Mucosa of rectum (tissue), 2 donors: ENCODE results near the gene NCKIPSD.
A peak's percentile ranks its signal among the peaks of the same experiment; 100 is the strongest.

ENCODE experiments used
- H3K27ac ChIP-seq, 2 donors: one replicate each; pipeline ENCODE4 v1.7.0; 2013; ENCODE audit warnings: inconsistent platforms in 2 of 2, low read depth in 2 of 2, low read length in 2 of 2
- H3K27me3 ChIP-seq, 2 donors: one replicate each; pipeline ENCODE4 v1.7.0; 2013; ENCODE audit warnings: low read length in 2 of 2; ENCODE audit not compliant: control insufficient read depth in 2 of 2, insufficient read depth in 2 of 2
- H3K36me3 ChIP-seq, 2 donors: one replicate each; pipeline ENCODE4 v1.7.0; 2013; ENCODE audit warnings: low read length in 2 of 2; ENCODE audit not compliant: control insufficient read depth in 2 of 2, insufficient read depth in 2 of 2
- H3K4me1 ChIP-seq, 2 donors: one replicate each; pipeline ENCODE4 v1.7.0; 2013; ENCODE audit warnings: low read length in 2 of 2, mild to moderate bottlenecking in 1 of 2; ENCODE audit not compliant: control insufficient read depth in 2 of 2, insufficient read depth in 2 of 2
- H3K4me3 ChIP-seq, 2 donors: one replicate each; pipeline ENCODE4 v1.7.0; 2013; ENCODE audit warnings: low read length in 2 of 2
- H3K9ac ChIP-seq, 2 donors: one replicate each; pipeline ENCODE4 v1.7.0; 2013; ENCODE audit warnings: low read length in 2 of 2, low read depth in 1 of 2, mild to moderate bottlenecking in 1 of 2
- H3K9me3 ChIP-seq, 2 donors: one replicate each; pipeline ENCODE4 v1.7.0; 2013; ENCODE audit warnings: low read length in 2 of 2; ENCODE audit not compliant: control insufficient read depth in 2 of 2
- donor health status: healthy.
- donor health status: Normal muscosa, but diverticular disease.

The NCKIPSD gene

GRCh38 chr3:48635222-48636021 lies 50.3 kb downstream of the NCKIPSD start, which contains the start of gene SLC26A6:
Gene SLC26A6 (minus strand): TSS chr3:48635461. CDS start chr3:48635393, 68 bp downstream.
- Histone ChIP-seq H3K9ac (peak within 1 kb of the TSS; percentile 75 to 79), H3K36me3 (peaks cover 26 to 30% of the 10 kb centered on the region in 2 donors), H3K4me1 (peaks cover 17 to 19% of the 10 kb centered on the region in 2 donors), H3K27me3 (no peaks in the 10 kb centered on the region), H3K9me3 (no peaks in the 10 kb centered on the region), H3K27ac (peak within 1 kb of the TSS; percentile 81 to 82), H3K4me3 (peak within 1 kb of the TSS; percentile 68 to 84)

- no peaks in the 10 kb centered on the region for H3K9me3 ChIP-seq
- no peaks in the 10 kb centered on the region for H3K27me3 ChIP-seq
Measured at GRCh38 chr3:48634661-48635221, 51.0 kb downstream of the NCKIPSD start.

GRCh38 chr3:48633743-48634142 lies 52.0 kb downstream of the NCKIPSD start:
- no peak overlapping the region for H3K27ac ChIP-seq
- H3K27me3 ChIP-seq = no peaks in the 10 kb centered on the region
- peak overlapping the region; percentile 75 to 79 for H3K9ac ChIP-seq
- peak overlapping the region; percentile 68 to 84 for H3K4me3 ChIP-seq
- H3K4me1 ChIP-seq = peaks cover 17 to 19% of the 10 kb centered on the region in 2 donors
- H3K9me3 ChIP-seq = no peaks in the 10 kb centered on the region
- peaks cover 38 to 41% of the 10 kb centered on the region in 2 donors for H3K36me3 ChIP-seq

More at GRCh38 chr3:48634661-48635221, 51.0 kb downstream of the NCKIPSD start:
- Histone ChIP-seq H3K27ac (peak overlapping the region; percentile 61 to 80), H3K4me3 (peak overlapping the region; percentile 68 to 84), H3K4me1 (peaks cover 17 to 19% of the 10 kb centered on the region in 2 donors), H3K9ac (peak overlapping the region; percentile 75 to 79), H3K36me3 (peaks cover 32 to 37% of the 10 kb centered on the region in 2 donors)

GRCh38 chr3:48633256-48633655 lies 52.5 kb downstream of the NCKIPSD start:
- H3K4me3 ChIP-seq = no peak overlapping the region
- H3K27me3 ChIP-seq = no peaks in the 10 kb centered on the region
- peaks cover 17 to 19% of the 10 kb centered on the region in 2 donors for H3K4me1 ChIP-seq
- H3K36me3 ChIP-seq = peaks cover 40 to 46% of the 10 kb centered on the region in 2 donors
- H3K9ac ChIP-seq = no peak overlapping the region
- H3K27ac ChIP-seq = no peak overlapping the region
- no peaks in the 10 kb centered on the region for H3K9me3 ChIP-seq

- Histone ChIP-seq H3K27ac (no peak overlapping the region), H3K36me3 (peaks cover 50 to 59% of the 10 kb centered on the region in 2 donors)
Measured at GRCh38 chr3:48631516-48632448, 53.9 kb downstream of the NCKIPSD start.

GRCh38 chr3:48630833-48631232 lies 54.9 kb downstream of the NCKIPSD start:
- peaks cover 54 to 62% of the 10 kb centered on the region in 2 donors for H3K36me3 ChIP-seq
- H3K4me3 ChIP-seq = no peak overlapping the region
- H3K27ac ChIP-seq = no peak overlapping the region
- peaks cover 11 to 12% of the 10 kb centered on the region in 2 donors for H3K4me1 ChIP-seq
- no peaks in the 10 kb centered on the region for H3K27me3 ChIP-seq
- no peaks in the 10 kb centered on the region for H3K9me3 ChIP-seq
- no peak overlapping the region for H3K9ac ChIP-seq

More at GRCh38 chr3:48631516-48632448, 53.9 kb downstream of the NCKIPSD start:
- H3K9me3 ChIP-seq = no peaks in the 10 kb centered on the region
- H3K4me3 ChIP-seq = no peak overlapping the region
- peaks cover 17 to 19% of the 10 kb centered on the region in 2 donors for H3K4me1 ChIP-seq
- H3K27me3 ChIP-seq = no peaks in the 10 kb centered on the region
- no peak overlapping the region for H3K9ac ChIP-seq

GRCh38 chr3:48630407-48630806 lies 55.3 kb downstream of the NCKIPSD start:
- Histone ChIP-seq H3K4me3 (no peak overlapping the region), H3K27me3 (no peaks in the 10 kb centered on the region), H3K36me3 (peaks cover 54 to 66% of the 10 kb centered on the region in 2 donors), H3K4me1 (peaks cover 9% of the 10 kb centered on the region in 2 donors), H3K9me3 (no peaks in the 10 kb centered on the region), H3K27ac (no peak overlapping the region), H3K9ac (no peak overlapping the region)

GRCh38 chr3:48629894-48630293 lies 55.8 kb downstream of the NCKIPSD start:
- no peak overlapping the region for H3K4me3 ChIP-seq
- H3K27ac ChIP-seq = no peak overlapping the region
- H3K27me3 ChIP-seq = no peaks in the 10 kb centered on the region
- H3K9me3 ChIP-seq = no peaks in the 10 kb centered on the region
- peaks cover 55 to 67% of the 10 kb centered on the region in 2 donors for H3K36me3 ChIP-seq
- H3K9ac ChIP-seq = no peak overlapping the region
- peaks cover 9% of the 10 kb centered on the region in 2 donors for H3K4me1 ChIP-seq

- Histone ChIP-seq H3K27ac (no peak overlapping the region), H3K4me1 (peaks cover 9 to 12% of the 10 kb centered on the region in 2 donors), H3K27me3 (no peaks in the 10 kb centered on the region), H3K36me3 (peaks cover 56 to 67% of the 10 kb centered on the region in 2 donors), H3K9ac (no peak overlapping the region), H3K4me3 (no peak overlapping the region), H3K9me3 (no peaks in the 10 kb centered on the region)
Measured at GRCh38 chr3:48628277-48629017, 57.3 kb downstream of the NCKIPSD start.
